OCI-LY3 (cell line): ENCODE data around the gene PCNP.
A peak's percentile ranks its signal among the peaks of the same experiment; 100 is the strongest.

ENCODE experiments used
- EZH2phosphoT487 ChIP-seq: fragments of 200-600 bp; shearing (Covaris generic); IDR thresholded peaks from 2 replicates; pipeline ENCODE4 v1.6.1; 2018; ENCODE audit warnings: antibody characterized with exemption, mixed run types, low read depth
- TF ChIP-seq, protein P1 (sequence below): fragments of 200-600, 300-600 bp; sonication (generic); IDR thresholded peaks from 2 replicates; pipeline ENCODE4 v1.5.1; 2014; ENCODE audit warnings: antibody characterized with exemption, low read length, low read depth

DNA sequence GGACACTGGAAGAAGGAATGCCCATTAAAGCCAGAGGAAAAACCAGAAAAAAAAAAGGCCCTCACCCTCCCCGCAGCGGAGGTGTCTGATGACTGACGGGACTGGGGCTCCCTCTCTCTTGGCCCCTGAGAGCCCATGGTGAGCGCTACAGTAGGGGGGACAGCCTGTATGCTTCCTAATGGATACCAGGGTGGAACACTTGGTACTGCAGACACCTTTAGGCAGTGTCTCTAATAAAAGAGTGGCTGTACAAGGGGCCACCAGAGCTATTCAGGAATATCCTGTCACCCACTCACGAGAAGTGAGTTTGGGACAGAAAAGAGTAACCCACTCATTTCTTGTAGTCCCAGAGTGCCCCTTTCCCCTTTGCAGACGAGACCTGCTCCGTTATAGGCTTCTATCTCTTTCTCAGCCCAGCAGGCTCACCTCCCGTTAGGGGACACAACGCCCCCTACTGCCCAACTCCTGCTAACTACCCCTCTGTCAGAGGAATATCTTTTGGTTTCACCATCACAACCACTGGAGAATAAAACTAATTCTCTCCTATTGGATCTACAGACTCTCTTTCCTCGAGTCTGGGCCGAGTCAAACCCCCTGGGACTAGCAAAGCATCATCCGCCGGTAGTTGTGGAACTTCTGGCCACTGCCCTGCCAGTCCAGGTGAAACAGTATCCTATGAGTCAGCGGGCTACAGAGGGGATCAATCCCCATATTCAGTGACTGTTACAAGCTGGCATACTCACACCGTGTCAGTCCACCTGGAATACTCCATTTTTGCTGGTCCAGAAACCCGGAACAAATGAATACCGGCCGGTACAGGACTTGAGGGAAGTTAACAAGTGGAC is 62.2 kb downstream of the PCNP start:
- TF ChIP-seq, protein P1, sequence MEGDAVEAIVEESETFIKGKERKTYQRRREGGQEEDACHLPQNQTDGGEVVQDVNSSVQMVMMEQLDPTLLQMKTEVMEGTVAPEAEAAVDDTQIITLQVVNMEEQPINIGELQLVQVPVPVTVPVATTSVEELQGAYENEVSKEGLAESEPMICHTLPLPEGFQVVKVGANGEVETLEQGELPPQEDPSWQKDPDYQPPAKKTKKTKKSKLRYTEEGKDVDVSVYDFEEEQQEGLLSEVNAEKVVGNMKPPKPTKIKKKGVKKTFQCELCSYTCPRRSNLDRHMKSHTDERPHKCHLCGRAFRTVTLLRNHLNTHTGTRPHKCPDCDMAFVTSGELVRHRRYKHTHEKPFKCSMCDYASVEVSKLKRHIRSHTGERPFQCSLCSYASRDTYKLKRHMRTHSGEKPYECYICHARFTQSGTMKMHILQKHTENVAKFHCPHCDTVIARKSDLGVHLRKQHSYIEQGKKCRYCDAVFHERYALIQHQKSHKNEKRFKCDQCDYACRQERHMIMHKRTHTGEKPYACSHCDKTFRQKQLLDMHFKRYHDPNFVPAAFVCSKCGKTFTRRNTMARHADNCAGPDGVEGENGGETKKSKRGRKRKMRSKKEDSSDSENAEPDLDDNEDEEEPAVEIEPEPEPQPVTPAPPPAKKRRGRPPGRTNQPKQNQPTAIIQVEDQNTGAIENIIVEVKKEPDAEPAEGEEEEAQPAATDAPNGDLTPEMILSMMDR: peak; percentile 75
- TF ChIP-seq EZH2phosphoT487: no peak
